ENCODE measurements around the gene CPA2. TPM values are rescaled to one million over a fixed set of nuclear protein-coding genes. Genes with fewer than 3 reads are reported as not detected.
"Not testable (repeated sequence)": the region's sequence is repeated elsewhere in the genome, so short reads cannot be mapped to it uniquely, and the experiment has no call there.

Gene CPA2
- total RNA-seq, 2 experiments from 2014 or later, result not detected

- ChIA-PET POLR2A (no interaction called here), CTCF (no interaction called here)
- H3K27ac ChIP-seq (ENCODE audit: low read depth in 1 of 2, low read length in 2 of 2), result no peak overlapping the region
- no peaks in the 10 kb centered on the region for H3K9me3 ChIP-seq (ENCODE audit: control insufficient read depth in 1 of 2, insufficient read depth in 1 of 2, low read length in 2 of 2)
- H3K27me3 ChIP-seq (ENCODE audit: control insufficient read depth in 1 of 2, insufficient read depth in 2 of 2, low read length in 2 of 2), result no peaks in the 10 kb centered on the region
- no peak for TF ChIP-seq CTCF (IDR thresholded peaks at IDR 0.05)
- H3K36me3 Mint-ChIP-seq (ENCODE audit: low read depth), result no peaks in the 10 kb centered on the region
- H3K4me1 Mint-ChIP-seq (ENCODE audit: low read depth), result no peaks in the 10 kb centered on the region
- H3K9me3 Mint-ChIP-seq, result no peaks in the 10 kb centered on the region
- no peak overlapping the region for H3K4me3 ChIP-seq (ENCODE audit: low read length)
- ATAC-seq (ENCODE audit: poor library complexity) (no peak), DNase-seq (no peak)
- H3K4me1 ChIP-seq (ENCODE audit: insufficient read depth, low read length), result no peaks in the 10 kb centered on the region
- intact Hi-C loops (cut with DNase I, micrococcal nuclease), result no loop called here
- no peaks in the 10 kb centered on the region for H3K36me3 ChIP-seq (ENCODE audit: insufficient read depth, low read length)
- H3K4me3 Mint-ChIP-seq, result no peak overlapping the region
- H3K27me3 Mint-ChIP-seq, result no peaks in the 10 kb centered on the region
- no peak overlapping the region for H3K27ac Mint-ChIP-seq
These were observed 44.9 kb upstream of the CPA2 start for GRCh38 chr7:130221746-130222145.

- no peak overlapping the region for H3K27ac ChIP-seq (ENCODE audit: low read depth in 1 of 2, low read length in 2 of 2)
- Mint-ChIP-seq H3K9me3 (no peaks in the 10 kb centered on the region), H3K36me3 (ENCODE audit: low read depth) (no peaks in the 10 kb centered on the region), H3K4me1 (ENCODE audit: low read depth) (no peaks in the 10 kb centered on the region), H3K27me3 (no peaks in the 10 kb centered on the region), H3K27ac (no peak overlapping the region), H3K4me3 (no peak overlapping the region)
- no peak for TF ChIP-seq CTCF (IDR thresholded peaks at IDR 0.05)
- H3K4me1 ChIP-seq (ENCODE audit: insufficient read depth, low read length), result no peaks in the 10 kb centered on the region
- ATAC-seq (ENCODE audit: poor library complexity) (no peak), DNase-seq (no peak)
- intact Hi-C loops (cut with DNase I, micrococcal nuclease), result no loop called here
- H3K36me3 ChIP-seq (ENCODE audit: insufficient read depth, low read length), result no peaks in the 10 kb centered on the region
- H3K4me3 ChIP-seq (ENCODE audit: low read length), result no peak overlapping the region
- H3K27me3 ChIP-seq (ENCODE audit: control insufficient read depth in 1 of 2, insufficient read depth in 2 of 2, low read length in 2 of 2), result no peaks in the 10 kb centered on the region
- ChIA-PET CTCF (no interaction called here), POLR2A (interaction anchor here (0.6 kb wide), 1 partner anchor 237 kb away, joined by 3 read pairs; no protein-coding TSS in a partner anchor)
- no peaks in the 10 kb centered on the region for H3K9me3 ChIP-seq (ENCODE audit: control insufficient read depth in 1 of 2, insufficient read depth in 1 of 2, low read length in 2 of 2)
These were observed 43.0 kb upstream of the CPA2 start for GRCh38 chr7:130223646-130224045.

- no peak for DNase-seq
- Mint-ChIP-seq H3K4me3 (no peak overlapping the region), H3K36me3 (ENCODE audit: low read depth) (no peaks in the 10 kb centered on the region), H3K9me3 (no peaks in the 10 kb centered on the region), H3K27me3 (no peaks in the 10 kb centered on the region), H3K27ac (no peak overlapping the region), H3K4me1 (ENCODE audit: low read depth) (no peaks in the 10 kb centered on the region)
- POLR2A ChIA-PET, result interaction anchor here (0.6 kb wide), 1 partner anchor 236 kb away, joined by 3 read pairs; no protein-coding TSS in a partner anchor
- Histone ChIP-seq H3K4me1 (ENCODE audit: insufficient read depth, low read length) (no peaks in the 10 kb centered on the region), H3K4me3 (ENCODE audit: low read length) (no peak overlapping the region), H3K27ac (ENCODE audit: low read depth in 1 of 2, low read length in 2 of 2) (no peak overlapping the region), H3K9me3 (ENCODE audit: control insufficient read depth in 1 of 2, insufficient read depth in 1 of 2, low read length in 2 of 2) (no peaks in the 10 kb centered on the region), H3K36me3 (ENCODE audit: insufficient read depth, low read length) (no peaks in the 10 kb centered on the region), H3K27me3 (ENCODE audit: control insufficient read depth in 1 of 2, insufficient read depth in 2 of 2, low read length in 2 of 2) (no peaks in the 10 kb centered on the region)
- no peak for ATAC-seq (ENCODE audit: poor library complexity)
- intact Hi-C loops (cut with DNase I, micrococcal nuclease), result no loop called here
- no peak for TF ChIP-seq CTCF (IDR thresholded peaks at IDR 0.05)
- CTCF ChIA-PET, result no interaction called here
These were observed 42.5 kb upstream of the CPA2 start for GRCh38 chr7:130224210-130224609.

- H3K27me3 Mint-ChIP-seq; H3K27me3 ChIP-seq (ENCODE audit: control insufficient read depth in 1 of 2, insufficient read depth in 2 of 2, low read length in 2 of 2); H3K27ac Mint-ChIP-seq; H3K27ac ChIP-seq (ENCODE audit: low read depth in 1 of 2, low read length in 2 of 2); intact Hi-C loops (cut with DNase I, micrococcal nuclease); CTCF ChIA-PET; DNase-seq; H3K36me3 Mint-ChIP-seq (ENCODE audit: low read depth); H3K4me1 Mint-ChIP-seq (ENCODE audit: low read depth); H3K9me3 Mint-ChIP-seq; H3K4me3 Mint-ChIP-seq; H3K4me1 ChIP-seq (ENCODE audit: insufficient read depth, low read length); H3K36me3 ChIP-seq (ENCODE audit: insufficient read depth, low read length); POLR2A ChIA-PET; H3K4me3 ChIP-seq (ENCODE audit: low read length); H3K9me3 ChIP-seq (ENCODE audit: control insufficient read depth in 1 of 2, insufficient read depth in 1 of 2, low read length in 2 of 2); ATAC-seq (ENCODE audit: poor library complexity): not testable (repeated sequence)
These were observed 41.7 kb upstream of the CPA2 start for GRCh38 chr7:130224923-130225322.

All from CD4-positive, alpha-beta T cell (primary cell).